ENCODE data around the gene GALNT17. TPM values are rescaled to one million over a fixed set of nuclear protein-coding genes. Genes with fewer than 3 reads are reported as not detected.

Gene GALNT17
- total RNA-seq, 2 donors from 2014 or later = 0.35 to 2.4 TPM

- no peak for ATAC-seq
- intact Hi-C loops (cut with DNase I) = no loop called here
These were observed 181.6 kb downstream of the GALNT17 start for GRCh38 chr7:71313553-71313952.

GRCh38 chr7:71320916-71321315 lies 189.0 kb downstream of the GALNT17 start:
- no peak for ATAC-seq
- intact Hi-C loops (cut with DNase I) = no loop called here
- DNase-seq = no peak

More at GRCh38 chr7:71313553-71313952, 181.6 kb downstream of the GALNT17 start:
- DNase-seq = no peak

GRCh38 chr7:71322201-71322600 lies 190.3 kb downstream of the GALNT17 start:
- ATAC-seq = no peak
- no peak for DNase-seq
- intact Hi-C loops (cut with DNase I) = no loop called here

GRCh38 chr7:71323726-71324125 lies 191.8 kb downstream of the GALNT17 start:
- no peak for DNase-seq
- intact Hi-C loops (cut with DNase I) = no loop called here
- no peak for ATAC-seq

GRCh38 chr7:71325151-71325550 lies 193.2 kb downstream of the GALNT17 start:
- DNase-seq (no peak), ATAC-seq (no peak)
- intact Hi-C loops (cut with DNase I) = no loop called here

- intact Hi-C loops (cut with DNase I) = no loop called here
- ATAC-seq = peak in 1 of 2 donors; percentile 48
- DNase-seq = no peak
These were observed 194.7 kb downstream of the GALNT17 start for GRCh38 chr7:71326595-71326994.

- intact Hi-C loops (cut with DNase I) = no loop called here
- ATAC-seq (no peak), DNase-seq (no peak)
These were observed 196.0 kb downstream of the GALNT17 start for GRCh38 chr7:71327946-71328345.

GRCh38 chr7:71329030-71329660 lies 197.2 kb downstream of the GALNT17 start:
- no peak for ATAC-seq

GRCh38 chr7:71332207-71332606 lies 200.3 kb downstream of the GALNT17 start:
- intact Hi-C loops (cut with DNase I) = no loop called here

More at GRCh38 chr7:71329030-71329660, 197.2 kb downstream of the GALNT17 start:
- intact Hi-C loops (cut with DNase I) = no loop called here
- DNase-seq = no peak

GRCh38 chr7:71334541-71334940 lies 202.6 kb downstream of the GALNT17 start:
- DNase-seq = no peak
- intact Hi-C loops (cut with DNase I) = no loop called here
- no peak for ATAC-seq

More at GRCh38 chr7:71332207-71332606, 200.3 kb downstream of the GALNT17 start:
- no peak for DNase-seq
- ATAC-seq = no peak

GRCh38 chr7:71338866-71339265 lies 206.9 kb downstream of the GALNT17 start:
- ATAC-seq (no peak), DNase-seq (no peak)
- intact Hi-C loops (cut with DNase I) = no loop called here

- intact Hi-C loops (cut with DNase I) = no loop called here
- no peak for ATAC-seq
These were observed 208.0 kb downstream of the GALNT17 start for GRCh38 chr7:71339924-71340323.

GRCh38 chr7:71342202-71342601 lies 210.3 kb downstream of the GALNT17 start:
- DNase-seq = no peak
- intact Hi-C loops (cut with DNase I) = no loop called here
- no peak for ATAC-seq

More at GRCh38 chr7:71339924-71340323, 208.0 kb downstream of the GALNT17 start:
- DNase-seq = no peak

- DNase-seq (no peak), ATAC-seq (no peak)
- intact Hi-C loops (cut with DNase I) = no loop called here
These were observed 211.1 kb downstream of the GALNT17 start for GRCh38 chr7:71343039-71343438.

- DNase-seq = no peak
- no peak for ATAC-seq
- intact Hi-C loops (cut with DNase I) = no loop called here
These were observed 211.9 kb downstream of the GALNT17 start for GRCh38 chr7:71343892-71344291.

- no peak for ATAC-seq
- intact Hi-C loops (cut with DNase I) = no loop called here
- DNase-seq = no peak
These were observed 213.4 kb downstream of the GALNT17 start for GRCh38 chr7:71345117-71345884.

- DNase-seq (no peak), ATAC-seq (no peak)
- intact Hi-C loops (cut with DNase I) = no loop called here
These were observed 217.1 kb downstream of the GALNT17 start for GRCh38 chr7:71348821-71349681.

- no peak for DNase-seq
- no peak for ATAC-seq
- intact Hi-C loops (cut with DNase I) = no loop called here
These were observed 217.9 kb downstream of the GALNT17 start for GRCh38 chr7:71349682-71350481.

GRCh38 chr7:71350680-71351079 lies 218.7 kb downstream of the GALNT17 start:
- ATAC-seq (no peak), DNase-seq (no peak)
- intact Hi-C loops (cut with DNase I) = no loop called here

Measured in left cardiac atrium (tissue), 4 donors.